GM18858 (cell line): ENCODE results near the gene TRIM73.
A peak's percentile ranks its signal among the peaks of the same experiment; 100 is the strongest.
"Not testable (repeated sequence)": the region's sequence is repeated elsewhere in the genome, so short reads cannot be mapped to it uniquely, and the experiment has no call there.

ENCODE experiments used
- ATAC-seq: cut with Tn5 transposase; IDR thresholded peaks from one replicate; pipeline ENCODE4 v1.9.1; 2021; ENCODE audit not compliant: unreplicated experiment

TRIM73 gene

DNA sequence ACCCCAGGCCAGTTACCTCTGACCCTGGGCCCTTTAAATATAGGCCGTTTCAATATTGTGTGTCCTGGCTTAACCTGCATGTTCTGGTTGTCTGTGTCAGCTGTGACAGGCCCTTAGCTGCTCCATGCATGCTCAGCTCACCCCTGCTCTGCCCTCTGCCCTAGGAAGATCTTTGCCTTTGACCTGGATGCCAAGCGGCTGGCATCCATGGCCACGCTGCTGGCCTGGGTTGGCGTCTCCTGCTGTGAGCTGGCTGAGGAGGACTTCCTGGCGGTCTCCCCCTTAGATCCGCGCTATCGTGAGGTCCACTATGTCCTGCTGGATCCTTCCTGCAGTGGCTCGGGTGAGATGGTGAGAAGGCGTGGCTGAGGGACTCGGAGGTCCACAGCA lies 20.0 kb downstream of the TRIM73 start:
- ATAC-seq, result not testable (repeated sequence)

- not testable (repeated sequence) for ATAC-seq
Observed at GRCh38 chr7:75415829-75416373, 20.5 kb downstream of the TRIM73 start.

DNA sequence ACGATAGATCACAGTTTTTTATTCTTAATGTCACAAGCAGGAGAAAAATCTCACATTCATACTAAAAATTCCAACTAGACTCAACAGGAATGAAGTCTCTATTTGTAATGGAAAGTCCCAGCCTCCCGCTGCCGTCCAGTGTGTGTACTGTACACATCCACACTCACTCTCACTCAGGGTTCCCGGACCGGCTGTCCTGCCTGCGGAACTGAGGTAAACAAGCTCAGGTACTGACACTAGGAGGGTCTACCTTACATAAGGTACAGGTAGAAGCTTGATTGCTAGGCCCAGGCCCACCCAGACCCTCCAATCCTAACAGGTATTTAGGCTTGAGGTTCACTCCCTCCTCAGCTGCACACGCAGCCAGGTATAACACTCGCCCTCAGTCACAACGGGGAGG lies 21.4 kb downstream of the TRIM73 start:
- not testable (repeated sequence) for ATAC-seq

DNA sequence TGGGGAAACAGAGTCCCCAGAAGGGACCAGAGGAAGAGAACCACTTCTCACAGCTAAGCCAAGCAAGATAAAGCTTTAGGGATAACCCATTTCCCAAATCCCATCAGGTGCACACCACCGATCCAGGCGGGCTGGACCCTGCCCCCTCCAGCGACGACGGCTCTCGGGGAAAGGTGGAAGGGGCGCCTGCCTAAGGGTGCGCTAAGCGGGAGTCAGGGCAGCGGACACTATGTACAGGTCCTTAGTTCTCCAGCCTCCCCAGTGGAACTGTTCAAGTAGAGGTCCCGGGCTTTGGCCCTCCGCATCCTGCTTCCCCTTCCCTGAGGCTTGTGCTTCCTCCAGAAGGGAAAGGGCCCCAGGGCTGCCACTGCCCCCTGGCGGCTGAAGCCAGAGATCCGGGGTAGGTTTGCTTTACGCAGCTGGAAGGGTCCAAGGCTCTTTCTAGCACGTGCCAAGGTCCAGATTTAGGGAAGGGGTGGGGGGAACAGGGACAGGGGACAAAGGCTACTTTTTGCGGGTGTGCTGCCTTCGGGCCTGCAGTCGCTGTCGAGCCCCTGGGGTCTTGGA lies 22.9 kb downstream of the TRIM73 start:
- not testable (repeated sequence) for ATAC-seq

DNA sequence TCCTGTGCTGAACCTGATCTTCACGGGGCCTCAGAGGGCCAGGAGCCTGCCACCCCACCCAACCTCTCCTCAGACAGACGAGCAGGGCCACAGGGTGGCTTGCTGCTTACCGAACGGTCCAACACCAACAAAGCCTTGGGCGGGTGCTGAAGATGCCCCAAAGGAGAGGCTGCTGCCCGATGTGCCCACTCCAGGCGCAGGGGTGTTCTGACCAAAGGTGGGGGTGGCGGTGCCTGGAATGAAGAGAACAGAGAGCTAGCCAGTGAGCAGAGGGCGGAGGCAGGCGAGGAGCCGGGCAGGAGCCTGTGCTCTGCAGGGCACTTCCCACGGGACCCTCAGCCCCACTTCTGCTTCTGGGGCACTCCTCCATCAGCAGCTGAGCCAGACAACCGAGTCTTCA lies 23.8 kb downstream of the TRIM73 start:
- not testable (repeated sequence) for ATAC-seq

DNA sequence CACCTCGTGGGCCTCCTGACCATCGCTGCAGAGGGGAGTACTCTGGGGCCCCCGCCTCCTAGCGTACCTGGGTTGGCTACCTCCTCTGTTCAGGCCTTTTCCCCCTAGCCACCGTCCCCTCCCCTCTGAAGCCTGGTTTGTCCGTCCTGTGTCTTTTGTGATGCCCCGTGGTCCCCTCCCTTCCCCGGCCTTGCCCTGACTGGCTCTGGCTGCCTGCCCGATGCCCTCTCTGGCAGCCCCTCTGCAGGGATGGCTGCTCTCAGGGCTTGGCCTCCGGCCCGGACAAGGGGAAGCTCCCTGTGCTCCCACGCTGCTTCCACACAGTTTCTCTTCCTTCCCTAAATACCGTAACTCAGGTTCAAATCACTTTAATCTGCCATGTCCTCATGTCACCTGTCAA lies 24.3 kb downstream of the TRIM73 start:
- not testable (repeated sequence) for ATAC-seq

- ATAC-seq, result not testable (repeated sequence)
Observed at GRCh38 chr7:75420152-75420551, 24.7 kb downstream of the TRIM73 start.

DNA sequence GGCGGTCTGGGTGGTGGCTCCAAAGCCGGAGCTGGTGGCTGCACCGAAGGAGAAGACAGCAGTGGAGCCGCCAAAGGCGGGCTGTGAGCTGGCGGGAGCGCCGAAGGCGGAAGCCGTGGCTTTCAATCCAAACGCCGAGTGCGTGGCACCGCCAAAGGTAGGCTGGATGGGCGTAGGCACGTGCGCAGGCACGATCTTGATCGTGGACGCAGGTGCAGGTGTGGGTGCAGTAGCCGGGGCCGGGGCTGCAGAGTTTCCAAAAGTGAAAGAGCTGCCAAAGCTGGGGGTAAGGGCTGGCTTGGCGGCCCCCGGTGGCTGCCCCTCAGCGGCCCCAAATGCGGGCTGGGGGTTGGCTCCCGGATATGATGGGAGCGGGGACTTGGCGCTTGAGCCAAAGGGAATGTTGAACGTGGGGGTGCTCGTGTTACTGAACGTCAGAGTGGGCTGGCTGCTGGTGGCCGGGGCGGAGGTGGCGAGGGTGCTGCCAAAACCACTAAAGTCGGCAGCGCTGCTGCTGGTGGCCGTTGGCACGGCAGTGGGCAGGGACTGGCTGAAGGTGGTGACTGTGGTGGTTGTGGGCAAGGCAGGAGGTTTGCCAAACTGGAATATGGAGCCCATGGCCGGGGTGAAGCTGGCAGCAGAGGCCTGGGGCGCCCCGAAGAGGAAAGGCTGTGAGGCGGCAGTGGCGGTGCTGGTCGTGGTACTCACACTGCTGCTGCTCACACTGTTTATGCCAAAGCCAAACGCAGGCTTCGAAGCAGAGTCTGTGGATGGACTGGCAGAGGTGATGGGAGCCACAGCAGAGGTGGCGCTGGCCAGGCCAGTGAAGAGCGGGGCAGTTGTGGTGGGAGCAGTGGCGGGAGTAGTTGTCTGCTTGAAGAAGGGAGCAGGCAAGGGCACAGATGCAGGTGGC lies 26.6 kb downstream of the TRIM73 start:
- not testable (repeated sequence) for ATAC-seq

GRCh38 chr7:75423481-75423880 lies 28.1 kb downstream of the TRIM73 start:
- ATAC-seq, result not testable (repeated sequence)

DNA sequence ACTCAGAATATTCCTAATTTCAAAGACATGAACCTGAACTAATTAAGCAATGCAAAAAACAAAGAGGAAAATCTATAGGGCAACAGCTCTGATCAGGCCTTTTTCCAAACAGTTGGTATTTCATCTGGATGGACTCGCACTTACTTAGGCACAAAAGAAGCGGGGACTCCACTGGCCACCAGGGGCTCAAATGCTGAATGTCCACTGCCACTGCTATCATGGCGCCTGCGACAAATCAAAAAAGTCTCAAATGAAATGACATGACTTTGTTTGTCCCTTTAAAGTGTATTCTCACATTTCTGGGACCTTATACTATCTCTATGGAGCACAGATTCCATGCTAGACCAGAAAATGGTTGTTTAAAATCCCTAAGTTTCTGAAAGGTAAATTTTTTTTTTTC lies 43.6 kb downstream of the TRIM73 start:
- ATAC-seq, result not testable (repeated sequence)

- peak; percentile 22 for ATAC-seq
Observed at GRCh38 chr7:75442101-75442464, 46.7 kb downstream of the TRIM73 start.

- ATAC-seq, result peak; percentile 75
Observed at GRCh38 chr7:75442465-75443111, 47.2 kb downstream of the TRIM73 start.

GRCh38 chr7:75449946-75450345 lies 54.5 kb downstream of the TRIM73 start:
- ATAC-seq, result not testable (repeated sequence)

DNA sequence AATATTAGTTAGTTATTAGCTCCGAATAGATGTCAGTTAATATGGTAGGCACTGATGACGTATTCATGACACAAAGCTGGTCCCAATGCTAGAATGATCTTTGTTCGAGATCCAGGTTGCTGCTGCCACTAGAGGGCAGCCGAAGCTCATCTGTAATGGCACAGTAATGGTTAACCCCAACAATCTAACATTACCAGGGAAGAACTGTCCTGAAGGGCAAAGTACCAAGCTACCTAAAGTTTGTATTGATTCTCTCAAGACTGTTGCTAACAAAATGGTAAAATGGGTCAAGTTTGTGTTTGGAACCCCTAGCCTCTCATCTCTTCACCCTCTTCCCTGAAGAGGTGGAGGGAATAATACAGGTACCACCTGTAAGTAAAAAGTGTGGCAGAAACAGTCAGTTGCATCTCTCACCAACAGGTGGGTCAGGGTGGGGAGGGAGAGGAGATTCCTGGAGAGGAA lies 57.1 kb downstream of the TRIM73 start:
- ATAC-seq, result peak; percentile 89
